HG02884 (cell line): ENCODE measurements around the gene TRIAP1.
A peak's percentile ranks its signal among the peaks of the same experiment; 100 is the strongest.
"Not testable (repeated sequence)": the region's sequence is repeated elsewhere in the genome, so short reads cannot be mapped to it uniquely, and the experiment has no call there.

Source experiments
- ATAC-seq: cut with Tn5 transposase; IDR thresholded peaks from one replicate; pipeline ENCODE4 v1.9.1; 2021; ENCODE audit warnings: mild to moderate bottlenecking, moderate library complexity; ENCODE audit not compliant: unreplicated experiment

TRIAP1 gene

DNA sequence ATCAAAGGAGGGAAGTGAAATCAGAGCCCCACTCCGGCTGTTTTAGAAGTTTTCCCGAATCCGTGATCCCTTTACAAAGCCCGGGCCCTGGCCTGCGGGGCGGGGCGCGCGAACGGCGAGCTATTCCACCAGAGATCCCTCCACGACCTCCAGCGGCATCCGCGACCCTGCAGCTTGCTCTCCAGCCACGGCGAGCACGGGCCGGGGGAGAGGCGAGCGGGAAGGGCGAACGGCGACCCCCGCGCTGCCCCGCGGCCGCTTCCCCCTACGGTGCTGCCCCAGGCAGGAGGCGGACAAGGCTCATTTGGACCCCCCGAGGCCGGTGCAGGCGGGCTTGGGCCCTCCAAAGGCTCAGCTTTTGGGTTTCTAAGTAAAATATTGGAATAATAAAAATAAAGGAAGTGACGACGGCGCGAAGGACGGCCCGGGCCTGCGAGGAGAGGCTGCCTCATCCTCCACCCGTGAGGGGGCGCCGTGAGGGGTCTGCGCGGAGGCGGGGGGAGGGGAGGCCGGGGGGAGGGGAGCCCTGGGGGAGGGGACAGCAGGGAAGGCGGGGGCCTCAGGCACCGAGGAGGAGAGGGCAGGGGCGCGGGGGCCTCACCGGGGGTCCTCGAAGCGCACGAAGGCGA lies 22.8 kb upstream of the TRIAP1 start:
- peak; percentile 10 for ATAC-seq

DNA sequence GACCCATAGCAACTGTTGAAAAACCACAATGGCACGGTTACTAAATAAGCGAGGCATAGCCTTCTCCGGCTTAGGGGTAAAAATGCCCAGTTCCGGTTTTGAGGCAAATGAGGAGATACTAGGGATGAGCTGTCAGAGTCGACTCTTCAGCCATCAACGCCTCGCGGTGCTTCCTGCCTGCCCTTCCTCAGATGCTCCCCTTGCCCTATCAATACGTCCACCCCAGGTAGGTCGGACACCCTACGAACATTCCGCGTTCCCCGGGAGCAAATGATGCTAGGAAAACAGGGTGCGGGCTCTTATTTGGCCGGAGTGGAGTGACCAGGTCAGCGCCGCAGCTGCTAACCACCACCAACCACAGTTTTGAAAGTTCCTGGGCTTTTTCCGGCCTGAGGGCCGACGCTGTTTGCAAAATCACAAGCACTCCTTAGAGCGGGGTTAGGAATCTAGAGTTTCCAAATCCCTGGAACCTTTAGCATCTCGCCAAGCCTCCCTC lies 22.2 kb upstream of the TRIAP1 start:
- ATAC-seq, result no peak

DNA sequence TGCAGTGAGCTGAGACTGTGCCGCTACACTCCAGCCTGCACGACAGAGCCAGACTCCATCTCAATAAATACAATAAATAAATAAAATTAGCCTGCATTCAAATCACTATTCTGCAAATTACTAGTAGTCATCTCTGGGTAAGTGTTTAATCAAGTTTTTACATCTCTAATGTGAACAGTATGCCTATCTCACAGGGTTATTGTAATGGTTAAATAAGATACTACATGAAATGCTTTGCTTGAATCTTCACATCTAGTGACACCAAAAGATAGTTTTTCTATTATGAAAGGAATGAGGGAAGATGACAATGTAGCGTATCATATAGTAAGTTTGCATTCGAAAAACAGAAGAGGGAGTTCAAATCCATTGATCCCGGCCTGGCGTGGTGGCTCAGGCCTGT lies 21.3 kb upstream of the TRIAP1 start:
- no peak for ATAC-seq

DNA sequence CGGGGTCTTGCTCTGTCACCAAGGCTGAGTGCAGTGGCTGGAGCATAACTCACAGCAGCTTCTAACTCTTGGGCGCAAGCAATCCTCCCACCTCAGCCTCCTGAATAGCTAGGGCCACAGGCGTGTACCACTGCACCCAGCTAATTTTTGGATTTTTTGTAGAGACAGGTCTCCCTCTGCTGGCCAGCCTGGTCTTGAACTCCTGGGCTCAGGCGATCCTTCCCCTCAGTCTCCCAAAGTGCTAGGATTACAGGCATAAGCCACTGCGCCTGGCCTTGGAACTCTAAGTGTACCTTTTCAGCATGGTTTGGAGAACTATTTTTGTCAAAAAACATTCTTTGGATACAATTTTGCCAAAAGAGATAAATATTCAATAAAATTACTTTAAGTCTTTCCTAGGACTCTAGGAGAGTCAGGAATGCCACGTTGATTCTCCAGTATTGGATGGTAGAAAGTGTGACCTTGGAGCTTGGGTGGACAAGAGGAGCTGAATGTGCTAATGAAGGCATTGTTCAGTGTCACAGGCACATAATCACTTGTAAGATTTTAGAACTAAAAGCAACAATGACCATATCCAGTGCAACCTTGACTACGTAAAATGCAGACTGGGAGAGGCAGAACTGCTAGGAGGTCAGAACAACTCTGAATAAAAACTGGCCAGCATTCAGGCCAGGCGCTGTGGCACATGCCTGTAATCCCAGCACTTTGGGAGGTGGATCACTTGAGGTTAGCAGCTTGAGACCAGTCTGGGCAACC lies 20.6 kb upstream of the TRIAP1 start:
- ATAC-seq, result no peak

DNA sequence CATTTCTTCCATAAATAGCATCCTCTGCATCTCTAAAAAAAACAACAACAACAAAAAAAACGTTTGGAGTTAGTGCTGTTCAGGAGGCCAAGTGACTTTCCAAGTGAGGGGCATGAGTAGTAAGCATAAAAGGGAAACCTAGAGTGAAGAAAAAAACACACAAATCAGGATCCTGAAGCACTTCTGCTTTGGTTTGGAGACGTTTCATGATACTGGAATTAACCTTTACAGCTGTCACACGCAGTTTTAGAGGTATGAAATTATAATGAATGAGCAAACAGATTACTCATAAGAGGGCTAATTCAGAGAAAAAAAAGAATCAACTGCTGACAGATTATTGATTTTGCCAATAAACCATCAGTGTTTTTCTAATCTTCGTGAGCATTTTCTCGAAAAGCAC lies 19.6 kb upstream of the TRIAP1 start:
- ATAC-seq, result no peak

DNA sequence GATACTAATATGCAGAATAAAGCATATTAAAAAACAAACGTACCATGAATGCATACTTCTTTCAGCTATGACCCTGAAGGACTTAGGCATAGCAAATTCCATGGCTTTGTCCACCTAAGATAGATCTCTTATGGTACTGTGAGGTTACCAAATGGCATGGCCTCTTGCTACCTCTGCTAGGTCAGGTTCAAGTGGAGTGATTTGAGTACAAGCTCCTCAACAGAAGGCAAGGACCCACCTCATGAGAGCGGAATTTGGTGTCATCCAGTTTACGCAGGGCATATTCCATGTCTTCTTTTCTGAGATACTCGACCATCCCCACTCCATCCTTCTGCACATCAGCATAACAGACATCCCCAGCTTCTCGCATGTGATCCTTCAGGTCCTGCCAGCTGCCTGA lies 17.5 kb upstream of the TRIAP1 start:
- no peak for ATAC-seq

DNA sequence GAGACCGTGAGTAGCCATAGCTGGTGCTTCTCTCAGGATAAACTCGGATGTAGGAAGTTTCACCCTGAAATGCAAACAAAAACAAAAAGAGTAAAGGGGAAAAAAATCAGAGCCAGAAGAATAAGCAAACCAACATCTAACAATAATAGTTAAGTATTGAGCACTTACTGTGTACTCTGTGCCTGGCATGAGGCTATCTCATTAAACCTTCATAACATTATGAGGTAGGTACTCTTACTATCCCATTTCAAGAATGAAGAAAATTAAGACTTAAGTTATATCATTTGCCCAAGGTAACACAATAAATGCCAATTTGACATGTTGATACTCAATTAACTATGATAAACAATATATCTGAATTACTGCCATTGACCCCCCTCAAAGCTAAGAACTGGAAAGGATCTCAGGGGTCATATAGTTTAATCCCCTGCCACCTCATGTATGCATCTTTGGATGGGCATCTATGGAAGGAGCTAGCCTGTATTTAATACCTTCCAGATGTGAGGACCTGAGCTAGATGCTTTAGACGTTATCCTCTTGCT lies 16.0 kb upstream of the TRIAP1 start:
- no peak for ATAC-seq

DNA sequence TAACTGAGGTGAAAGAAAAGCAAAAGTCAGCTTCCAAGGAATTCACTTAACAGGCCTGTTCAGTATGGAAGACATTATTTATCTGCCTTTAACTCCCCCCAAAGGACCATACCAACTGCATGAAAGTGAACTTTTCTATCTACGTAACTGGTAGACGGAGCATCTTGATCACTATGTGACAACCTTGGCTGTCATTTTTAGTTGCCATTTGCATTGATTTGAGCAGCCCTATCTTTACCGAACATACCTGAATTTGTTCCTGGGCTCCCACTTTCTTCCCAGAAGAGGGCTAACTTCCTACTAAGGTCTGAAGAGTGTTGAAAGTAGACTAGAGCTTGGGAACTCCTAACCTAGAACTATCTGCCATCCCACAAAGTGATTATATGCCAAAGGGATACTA lies 14.0 kb upstream of the TRIAP1 start:
- ATAC-seq, result no peak

DNA sequence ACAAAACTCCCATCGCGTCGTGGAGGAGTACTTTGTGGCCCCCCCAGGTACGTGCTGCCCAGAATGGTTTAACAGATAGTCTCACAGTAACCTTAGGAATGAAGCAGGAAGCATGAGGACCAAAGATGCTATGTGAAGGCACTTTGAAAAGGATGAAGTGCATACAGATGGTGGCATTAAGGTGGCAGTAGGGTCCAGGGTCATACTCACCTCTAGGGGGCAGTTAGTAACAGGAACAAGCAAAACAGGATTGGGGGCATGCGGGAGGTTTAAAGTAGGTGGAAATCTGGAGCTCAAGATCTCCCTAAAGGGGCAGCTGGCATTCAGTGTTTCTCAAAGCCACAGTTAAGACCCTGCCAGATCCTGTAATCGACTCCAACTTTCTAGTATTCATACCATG lies 10.9 kb upstream of the TRIAP1 start:
- no peak for ATAC-seq

DNA sequence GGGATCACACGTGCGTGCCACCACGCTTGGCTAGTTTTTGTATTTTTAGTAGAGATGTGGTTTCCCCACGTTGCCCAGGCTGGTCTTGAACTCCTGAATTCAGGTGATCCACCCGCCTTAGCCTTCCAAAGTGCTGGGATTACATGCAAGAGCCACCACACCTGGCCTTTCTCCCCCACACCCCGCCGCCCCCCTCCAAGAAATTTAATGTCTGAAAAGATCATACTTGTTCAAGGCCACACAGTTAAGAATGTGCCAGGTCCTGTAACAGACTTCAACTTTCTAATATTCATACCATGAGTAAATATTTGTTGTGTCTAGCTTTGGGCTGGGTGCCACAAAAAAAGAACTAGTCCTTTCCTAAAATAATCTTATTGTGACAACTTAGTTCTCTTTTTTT lies 9.1 kb upstream of the TRIAP1 start:
- no peak for ATAC-seq

DNA sequence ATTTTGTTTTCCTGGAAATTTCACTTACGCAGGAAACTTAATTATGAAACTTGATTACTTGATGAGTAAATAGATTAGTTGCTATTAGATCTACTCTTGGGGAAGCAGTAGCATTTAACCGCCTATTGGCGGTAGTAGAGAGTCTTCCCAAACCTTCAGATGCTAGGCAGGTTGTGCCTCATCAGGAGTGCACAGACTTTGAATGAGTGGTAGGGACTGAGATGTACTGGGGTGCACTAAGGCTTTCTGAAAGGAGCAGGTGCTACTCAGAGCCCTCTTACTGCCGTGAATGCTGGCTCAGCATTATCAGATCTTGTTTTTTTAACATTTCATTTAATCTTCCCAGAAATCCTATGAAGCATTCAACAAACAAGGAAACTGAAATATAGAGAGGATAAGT lies 7.8 kb upstream of the TRIAP1 start:
- ATAC-seq, result peak; percentile 59

DNA sequence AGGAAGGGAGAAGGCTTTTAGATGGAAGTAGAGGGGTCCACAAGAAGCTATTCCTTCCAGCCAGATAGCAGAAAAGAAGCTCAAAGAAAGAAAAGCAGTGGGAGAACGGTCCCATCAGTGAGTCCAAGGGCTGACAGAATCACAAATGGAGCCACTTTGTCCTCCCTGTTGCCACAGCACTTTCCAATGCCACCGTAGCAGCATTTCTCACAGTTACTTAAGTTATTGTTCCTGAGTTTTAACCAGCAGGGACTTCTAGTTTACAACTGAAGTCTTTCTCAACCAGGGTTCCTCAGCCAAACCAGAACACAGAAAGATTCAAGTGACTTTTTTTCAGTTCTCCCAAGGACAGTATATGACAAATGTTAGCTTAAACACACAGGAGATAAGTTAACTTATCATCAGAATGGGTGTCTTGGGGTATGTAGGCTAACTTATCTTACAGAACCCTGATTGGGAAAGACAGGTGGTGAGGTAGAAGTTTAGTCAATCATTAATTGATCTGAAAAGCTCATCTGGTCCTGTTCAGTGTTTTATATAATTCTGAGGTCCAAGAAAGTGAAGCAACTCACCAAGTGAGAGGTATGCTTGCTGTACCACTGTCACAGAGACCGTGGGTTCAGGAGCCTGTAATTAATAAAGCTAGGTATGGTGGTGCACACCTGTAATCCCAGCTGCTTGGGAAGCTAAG lies 7.0 kb upstream of the TRIAP1 start:
- no peak for ATAC-seq

DNA sequence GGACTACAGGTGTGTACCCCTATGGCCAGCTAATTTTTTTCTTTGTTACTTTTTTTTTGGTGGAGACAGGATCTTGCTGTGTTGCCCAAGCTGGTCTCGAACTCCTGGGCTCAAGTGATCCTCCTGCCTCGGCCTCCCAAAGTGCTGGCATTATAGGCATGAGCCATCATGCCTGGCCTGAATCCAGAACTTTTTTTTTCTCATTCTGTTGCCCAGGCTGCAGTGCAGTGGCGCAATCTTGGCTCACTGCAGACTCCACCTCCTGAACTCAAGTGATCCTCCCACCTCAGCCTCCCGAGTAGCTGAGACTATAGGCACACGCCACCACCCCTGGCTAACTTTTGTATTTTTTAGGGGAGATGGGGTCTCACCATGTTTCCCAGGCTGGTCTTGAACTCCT lies 6.3 kb upstream of the TRIAP1 start:
- ATAC-seq, result not testable (repeated sequence)

DNA sequence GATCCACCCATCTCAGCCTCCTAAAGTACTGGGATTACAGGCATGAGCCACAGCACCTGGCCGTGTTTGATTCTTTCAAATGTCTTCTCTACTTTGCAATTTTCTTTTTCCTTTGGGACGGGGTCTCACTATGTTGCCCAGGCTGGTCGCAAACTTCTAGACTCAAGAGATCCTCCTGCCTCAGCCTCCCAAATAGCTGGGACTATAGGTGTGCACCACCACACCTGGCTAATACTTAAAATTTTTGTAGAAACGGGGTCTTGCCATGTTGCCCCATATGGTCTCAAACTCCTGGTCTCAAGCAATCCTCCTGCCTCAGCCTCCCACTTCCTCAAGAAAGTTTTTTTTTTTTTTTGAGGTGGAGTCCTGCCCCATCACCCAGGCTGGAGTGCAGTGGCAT lies 1.8 kb upstream of the TRIAP1 start:
- ATAC-seq, result no peak

DNA sequence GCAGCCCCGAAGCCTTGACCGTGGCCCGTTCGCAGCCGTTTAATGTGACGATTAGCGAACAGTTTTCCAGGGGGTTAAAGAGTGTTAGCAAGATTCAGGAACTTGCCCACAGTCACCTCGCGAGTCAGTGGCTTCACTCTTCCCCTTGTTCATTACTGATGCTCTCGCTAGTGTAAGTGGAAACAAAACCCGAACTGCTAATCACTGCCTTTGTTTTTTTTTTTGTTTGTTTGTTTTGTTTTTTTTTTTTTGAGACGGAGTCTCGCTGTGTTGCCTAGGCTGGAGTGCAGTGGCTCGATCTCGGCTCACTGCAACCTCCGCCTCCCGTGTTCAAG lies 627 bp upstream of the TRIAP1 start:
- ATAC-seq, result not testable (repeated sequence)

DNA sequence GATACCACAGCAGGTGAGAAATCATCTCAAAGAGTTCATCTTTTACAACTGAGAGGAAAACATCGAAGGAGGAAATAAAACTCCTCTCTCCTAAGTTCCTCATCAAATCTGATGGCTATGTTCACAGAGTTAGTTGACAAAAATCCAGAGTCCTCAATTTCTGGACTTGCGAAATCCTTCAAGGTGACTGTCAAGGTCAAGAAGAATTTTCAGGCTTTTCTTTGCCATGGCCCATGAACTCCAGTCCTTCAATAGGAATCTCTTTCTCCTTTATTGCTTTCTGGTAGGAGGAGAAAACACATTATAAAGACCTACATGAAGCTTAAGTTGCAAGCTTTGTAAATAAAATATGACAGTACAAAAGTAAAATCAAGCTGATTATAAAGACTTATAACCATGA lies 1.5 kb downstream of the TRIAP1 start:
- ATAC-seq, result no peak

DNA sequence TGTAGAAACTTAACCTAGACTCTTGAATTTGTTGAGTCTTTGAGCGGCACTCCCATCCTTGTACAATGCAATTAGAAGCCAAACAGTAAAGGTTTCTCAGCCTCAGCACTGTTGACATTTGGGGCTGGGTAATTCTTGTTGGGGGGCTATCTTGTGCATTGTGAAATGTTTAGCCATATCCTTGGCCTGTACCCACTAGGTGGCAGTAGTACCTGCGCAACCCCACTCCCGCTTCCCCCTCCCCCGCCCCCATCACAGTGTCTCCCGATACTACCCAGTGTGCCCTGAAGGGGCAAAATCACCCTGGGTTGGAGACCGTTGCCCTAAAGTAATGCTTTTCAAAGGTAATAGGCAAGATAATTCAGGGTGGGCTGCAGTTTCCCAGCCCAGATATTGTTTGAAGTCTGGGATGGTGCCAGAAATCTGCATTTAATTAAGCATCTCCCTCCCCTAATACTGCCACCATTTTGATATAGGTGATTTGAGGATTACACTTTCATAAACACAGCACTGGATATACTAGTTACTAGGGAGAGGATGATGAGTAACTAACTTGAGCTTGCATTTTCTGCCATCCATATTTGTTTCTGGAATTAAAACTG lies 6.4 kb downstream of the TRIAP1 start:
- no peak for ATAC-seq

DNA sequence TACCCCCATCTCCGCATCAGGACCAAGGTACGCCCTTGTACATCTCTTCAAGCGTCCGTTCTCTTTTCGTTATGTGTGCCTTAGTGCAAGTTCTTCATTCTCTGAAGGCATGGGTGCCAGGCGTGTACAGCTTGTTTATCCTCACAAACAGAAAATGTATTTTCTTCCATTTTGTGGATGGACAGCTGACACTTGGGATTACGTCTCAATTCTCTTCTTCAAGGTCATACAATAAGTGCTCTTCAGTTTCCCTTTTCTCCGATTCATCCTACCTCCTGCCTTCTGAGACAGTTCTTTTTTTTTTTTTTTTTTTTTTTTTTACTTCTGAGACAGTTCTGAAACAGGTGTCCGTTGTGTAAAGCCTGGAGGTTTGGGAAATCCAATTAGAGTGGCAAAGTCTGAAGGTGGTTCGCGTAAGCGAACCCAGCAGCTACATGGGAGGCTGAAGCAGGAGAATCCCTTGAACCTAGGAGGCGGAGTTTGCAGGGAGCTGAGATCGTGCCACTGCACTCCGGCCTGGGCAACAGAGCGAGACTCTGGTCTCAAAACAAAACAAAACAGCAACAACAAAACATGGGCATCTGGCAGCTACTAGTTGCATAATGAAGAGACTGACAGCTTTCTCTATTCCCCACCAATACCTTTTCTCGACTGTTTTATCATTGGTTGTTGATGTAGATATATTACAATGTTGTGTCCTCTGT lies 7.5 kb downstream of the TRIAP1 start:
- no peak for ATAC-seq

DNA sequence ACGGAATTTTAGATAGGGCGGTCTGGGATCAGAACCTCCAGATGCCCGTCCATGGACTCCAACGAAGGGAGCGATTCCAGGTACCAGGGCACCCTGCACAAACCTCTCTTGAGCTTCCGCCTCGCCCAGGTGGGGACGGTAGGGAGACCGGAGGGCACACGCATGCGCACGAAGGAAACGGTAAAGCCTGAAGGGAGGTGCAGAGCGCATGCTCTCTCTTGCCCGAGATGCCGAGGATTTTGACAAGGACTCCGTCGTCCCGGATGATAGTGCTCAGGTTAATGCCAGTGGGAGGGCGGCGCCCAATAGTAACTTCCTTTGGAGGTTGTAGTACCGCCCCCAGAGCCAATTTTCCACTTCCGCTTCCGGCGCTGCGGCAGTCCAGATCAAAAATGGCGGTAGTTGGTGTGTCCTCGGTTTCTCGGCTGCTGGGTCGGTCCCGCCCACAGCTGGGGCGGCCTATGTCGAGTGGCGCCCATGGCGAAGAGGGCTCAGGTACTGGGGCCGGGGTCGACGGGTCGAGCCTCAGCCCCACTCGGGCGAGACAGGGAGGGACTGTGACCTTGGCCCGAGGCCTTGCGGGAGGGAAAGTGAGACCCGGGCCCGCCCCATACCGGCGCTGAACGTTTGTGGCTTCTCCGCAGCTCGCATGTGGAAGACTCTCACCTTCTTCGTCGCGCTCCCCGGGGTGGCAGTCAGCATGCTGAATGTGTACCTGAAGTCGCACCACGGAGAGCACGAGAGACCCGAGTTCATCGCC lies 8.3 kb downstream of the TRIAP1 start, which contains the start of gene COX6A1:
Gene COX6A1, plus strand, starts transcription at position 379 of the 760 bp plus-strand sequence. Its CDS starts 14 bp downstream, at position 393.
- peak; percentile 90 for ATAC-seq
